Kidney epithelial cell (primary cell): ENCODE results near the gene RGS5. TPM values are rescaled to one million over a fixed set of nuclear protein-coding genes. Genes with fewer than 3 reads are reported as not detected.

Source experiments
- DNase-seq: peaks from one replicate; pipeline ENCODE4 v3.0.0-alpha.2; 2010; ENCODE audit warnings: low read depth
- H3K27me3 ChIP-seq: 2 replicates; pipeline ENCODE4 v1.6.0; 2011; ENCODE audit warnings: low read length; ENCODE audit not compliant: control insufficient read depth, insufficient read depth
- H3K36me3 ChIP-seq: 2 replicates; pipeline ENCODE4 v1.5.1; 2011; ENCODE audit warnings: low read length; ENCODE audit not compliant: control insufficient read depth, insufficient read depth
- H3K4me3 ChIP-seq: 2 replicates; pipeline ENCODE4 v1.5.1; 2011; ENCODE audit warnings: low read depth, mild to moderate bottlenecking, control low read depth, low read length
- CTCF ChIP-seq: IDR thresholded peaks from 2 replicates; pipeline ENCODE4 v1.5.1; 2011; ENCODE audit warnings: mild to moderate bottlenecking, moderate library complexity, low read length, control low read depth, inconsistent platforms; ENCODE audit not compliant: insufficient read depth, poor library complexity, severe bottlenecking
- total RNA-seq: library from RNA; depleted of rRNA; stranded (reverse); fragments of >200 nt; gene quantifications from 2 replicates; pipeline ENCODE4 v1.2.3, GENCODE V29; 2015

The RGS5 gene
- total RNA-seq, 1 donor from 2014 or later: 1.8 TPM

GRCh38 chr1:163165119-163165518, 37.6 kb downstream of the RGS5 start:
- no peak for TF ChIP-seq CTCF
- DNase-seq: no peak
- H3K27me3 ChIP-seq: no peaks in the 10 kb centered on the region
- H3K36me3 ChIP-seq: no peaks in the 10 kb centered on the region
- no peak overlapping the region for H3K4me3 ChIP-seq

- DNase-seq: peak; percentile 39
- no peak for TF ChIP-seq CTCF
- H3K27me3 ChIP-seq: no peaks in the 10 kb centered on the region
- no peaks in the 10 kb centered on the region for H3K36me3 ChIP-seq
- H3K4me3 ChIP-seq: no peak overlapping the region
Observed at GRCh38 chr1:163163881-163164582, 38.7 kb downstream of the RGS5 start.

- DNase-seq: no peak
- Histone ChIP-seq H3K27me3 (no peaks in the 10 kb centered on the region), H3K36me3 (no peaks in the 10 kb centered on the region), H3K4me3 (no peak overlapping the region)
- TF ChIP-seq CTCF: no peak
Observed at GRCh38 chr1:163163163-163163562, 39.6 kb downstream of the RGS5 start.

GRCh38 chr1:163162381-163162914, 40.3 kb downstream of the RGS5 start:
- no peak for TF ChIP-seq CTCF
- Histone ChIP-seq H3K4me3 (no peak overlapping the region), H3K27me3 (no peaks in the 10 kb centered on the region), H3K36me3 (no peaks in the 10 kb centered on the region)
- DNase-seq: no peak

GRCh38 chr1:163161841-163162240, 40.9 kb downstream of the RGS5 start:
- Histone ChIP-seq H3K36me3 (no peaks in the 10 kb centered on the region), H3K27me3 (no peaks in the 10 kb centered on the region), H3K4me3 (no peak overlapping the region)
- DNase-seq: no peak
- no peak for TF ChIP-seq CTCF

GRCh38 chr1:163161337-163161736, 41.4 kb downstream of the RGS5 start:
- Histone ChIP-seq H3K27me3 (no peaks in the 10 kb centered on the region), H3K36me3 (no peaks in the 10 kb centered on the region), H3K4me3 (no peak overlapping the region)
- no peak for DNase-seq
- no peak for TF ChIP-seq CTCF
